Endothelial cell of hepatic sinusoid (primary cell): ENCODE data around the gene FMN2.

Source experiments
- in situ Hi-C: cut with HindIII; loops from 2 replicates; pipeline ENCODE4 v1.10.0; 2017; ENCODE audit warnings: low sequenced_read_pairs

The FMN2 gene

DNA sequence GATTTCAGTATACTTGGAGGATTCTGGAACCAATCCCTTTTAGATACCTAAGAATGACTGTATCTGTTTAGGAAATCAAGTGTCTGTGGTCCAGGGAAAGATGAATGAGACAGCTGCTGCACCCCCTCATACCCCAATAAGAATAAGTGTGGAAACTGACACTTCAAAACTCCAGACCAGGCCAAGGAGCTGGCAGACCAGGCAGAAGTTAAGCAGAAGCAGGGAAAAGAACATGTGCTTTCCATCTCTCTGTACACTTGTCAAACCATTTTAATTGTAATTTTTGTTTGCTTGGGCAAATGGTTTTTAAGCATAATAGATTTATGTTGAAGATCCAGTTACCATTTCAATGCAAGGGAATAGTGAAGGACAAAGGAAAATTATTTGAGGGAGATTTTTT lies 420.1 kb downstream of the FMN2 start:
- in situ Hi-C loops: no loop called here

DNA sequence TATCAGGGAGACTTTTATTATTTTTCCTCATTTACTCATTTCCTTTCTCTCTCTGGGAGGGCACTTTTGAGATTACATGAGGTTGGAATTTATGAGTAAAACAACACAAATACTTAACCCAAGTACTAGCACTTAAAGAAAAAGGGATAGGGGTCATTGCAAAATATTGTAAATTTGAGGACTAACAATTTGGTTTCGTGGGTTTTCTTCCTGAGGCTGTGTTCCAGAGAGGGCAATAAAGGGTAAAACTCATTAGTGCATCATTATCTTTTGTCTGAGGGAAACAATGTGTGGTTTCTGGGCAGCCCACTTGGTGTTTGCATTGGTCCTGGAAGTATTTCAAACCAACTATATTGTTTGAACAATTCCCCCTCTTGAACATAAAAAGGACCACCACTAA lies 423.8 kb downstream of the FMN2 start:
- in situ Hi-C loops: no loop called here

DNA sequence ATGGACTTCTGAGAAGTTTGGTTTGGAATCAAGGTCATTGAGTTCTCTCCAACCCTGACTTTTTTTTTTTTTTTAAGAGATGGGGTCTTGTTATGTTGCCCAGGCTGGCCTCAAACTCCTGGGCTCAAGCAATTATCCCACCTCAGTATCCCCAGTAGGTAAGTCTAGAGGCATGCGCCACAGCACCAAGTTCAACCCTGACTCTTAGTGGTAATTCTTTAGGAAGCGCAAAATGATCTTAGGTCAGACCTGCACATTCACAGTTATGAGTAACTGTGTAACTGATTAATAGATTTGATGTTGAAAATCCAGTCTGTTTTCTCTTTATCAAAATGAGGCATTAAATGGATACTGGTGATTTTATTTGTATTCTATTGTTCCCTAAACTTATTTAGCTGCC lies 424.4 kb downstream of the FMN2 start:
- in situ Hi-C loops: no loop called here

DNA sequence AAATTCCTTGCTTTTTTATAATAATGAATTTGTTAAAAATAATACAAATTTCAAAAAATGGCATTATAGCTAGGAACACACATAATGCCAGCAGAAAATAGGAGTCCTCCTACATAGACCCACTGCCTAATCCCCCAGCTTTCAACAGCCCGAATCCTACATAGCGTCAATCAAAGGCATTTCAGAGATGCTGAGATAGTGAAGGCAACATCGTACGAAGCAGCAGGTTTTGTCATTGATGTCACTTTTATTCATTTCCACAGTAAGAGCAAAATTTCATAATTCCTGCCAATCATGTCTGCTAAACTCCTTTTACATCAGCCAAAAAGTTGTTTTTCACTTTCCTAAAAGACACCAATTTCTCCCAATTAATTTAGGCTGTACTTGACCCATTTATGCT lies 426.2 kb downstream of the FMN2 start:
- in situ Hi-C loops: no loop called here

DNA sequence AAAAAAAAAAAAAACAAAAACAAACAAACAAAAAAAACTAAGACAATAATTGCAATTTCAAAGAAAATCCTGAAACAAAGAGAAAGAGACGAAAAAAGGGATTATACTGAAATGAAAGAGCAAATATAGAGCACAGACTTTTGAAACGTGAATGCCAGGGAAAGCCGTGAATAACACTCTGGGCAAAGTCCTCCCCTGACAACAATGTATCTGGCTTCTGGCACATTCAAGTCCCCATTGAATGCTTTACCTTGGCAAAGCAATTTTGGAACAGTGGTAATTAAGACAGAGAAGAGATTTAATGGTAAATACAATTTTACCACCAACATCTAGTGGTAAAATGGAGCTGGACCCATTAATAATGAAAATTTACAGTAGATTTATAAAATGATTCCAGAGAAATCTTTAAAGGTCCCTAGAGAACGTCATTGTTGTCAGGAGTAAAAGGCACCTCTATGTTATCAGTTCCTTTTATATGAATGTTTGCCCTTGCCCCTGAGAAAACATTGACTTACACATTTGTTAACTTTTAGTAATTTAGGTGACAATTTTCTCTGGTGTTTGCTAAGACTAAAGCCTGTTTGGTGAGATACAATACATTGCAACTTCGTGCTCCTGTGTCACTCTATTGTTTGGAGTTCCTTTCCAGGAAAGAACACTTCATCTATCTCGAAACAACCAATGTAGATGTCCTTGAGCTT lies 430.6 kb downstream of the FMN2 start:
- in situ Hi-C loops: no loop called here

DNA sequence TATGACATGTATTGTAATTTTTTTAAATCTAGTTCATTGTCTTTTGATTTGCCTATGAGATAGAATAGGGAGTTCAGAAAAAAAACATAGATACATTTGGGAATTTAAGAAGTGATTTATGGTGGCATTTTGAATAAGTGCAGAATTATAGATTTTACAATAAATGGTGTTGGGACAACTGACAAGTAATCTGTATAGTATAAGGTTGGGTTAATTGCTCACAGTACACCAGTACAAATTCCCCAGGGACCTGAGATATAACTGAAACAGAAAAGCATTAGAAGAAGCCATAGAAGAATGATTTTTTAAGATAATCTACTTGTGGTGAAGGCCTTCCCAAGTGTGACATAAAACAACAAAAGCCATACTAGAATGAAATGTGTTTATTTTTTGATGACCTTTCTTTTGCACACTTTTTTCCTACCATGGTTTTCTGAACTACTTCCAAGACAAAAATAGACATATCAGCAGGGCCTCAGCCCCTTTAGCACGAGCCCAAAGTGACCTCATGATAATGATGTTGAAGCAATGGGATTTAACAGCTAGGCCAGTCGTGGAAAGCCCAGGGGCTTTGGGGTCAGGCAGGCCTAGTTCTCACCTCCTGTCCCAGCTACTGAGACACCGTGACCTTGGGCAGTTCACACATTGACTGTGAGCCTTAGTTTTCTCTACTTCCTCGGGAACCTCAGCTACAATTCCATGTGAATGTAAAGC lies 432.8 kb downstream of the FMN2 start:
- in situ Hi-C loops: no loop called here
